HG03521 (cell line): ENCODE measurements around the gene CALHM4.
"Not testable (repeated sequence)": the region's sequence is repeated elsewhere in the genome, so short reads cannot be mapped to it uniquely, and the experiment has no call there.

Source experiments
- ATAC-seq: cut with Tn5 transposase; IDR thresholded peaks from one replicate; pipeline ENCODE4 v1.9.1; 2021; ENCODE audit warnings: mild to moderate bottlenecking, moderate library complexity; ENCODE audit not compliant: unreplicated experiment

CALHM4 gene

GRCh38 chr6:116572162-116572561, 18.6 kb downstream of the CALHM4 start:
- no peak for ATAC-seq

GRCh38 chr6:116575227-116575626, 21.7 kb downstream of the CALHM4 start:
- no peak for ATAC-seq

- no peak for ATAC-seq
Observed at GRCh38 chr6:116577486-116577885, 23.9 kb downstream of the CALHM4 start.

- no peak for ATAC-seq
Observed at GRCh38 chr6:116578335-116578734, 24.8 kb downstream of the CALHM4 start.

GRCh38 chr6:116579143-116579542, 25.6 kb downstream of the CALHM4 start:
- ATAC-seq = no peak

GRCh38 chr6:116580198-116580597, 26.6 kb downstream of the CALHM4 start:
- no peak for ATAC-seq

GRCh38 chr6:116586276-116586675, 32.7 kb downstream of the CALHM4 start:
- ATAC-seq = no peak

- no peak for ATAC-seq
Observed at GRCh38 chr6:116586738-116587137, 33.2 kb downstream of the CALHM4 start.

GRCh38 chr6:116595247-116595646, 41.7 kb downstream of the CALHM4 start:
- no peak for ATAC-seq

- ATAC-seq = no peak
Observed at GRCh38 chr6:116596815-116597214, 43.3 kb downstream of the CALHM4 start.

- ATAC-seq = not testable (repeated sequence)
Observed at GRCh38 chr6:116603916-116604315, 50.4 kb downstream of the CALHM4 start.

GRCh38 chr6:116604868-116605267, 51.3 kb downstream of the CALHM4 start:
- ATAC-seq = not testable (repeated sequence)

GRCh38 chr6:116605935-116606334, 52.4 kb downstream of the CALHM4 start:
- no peak for ATAC-seq
